SK-N-SH treated with all-trans-retinoic acid at 6 μM for 48 hours (cell line): Measurements from ENCODE around the gene C1QTNF12.

Source experiments
- ATAC-seq: fragments of 200-7000 bp; cut with Tn5 transposase; 3 replicates; pipeline ENCODE4 v1.9.1; 2020; ENCODE audit warnings: mild to moderate bottlenecking, moderate library complexity
- BACH2 ChIP-seq: fragments of 250-450 bp; sonication (Bioruptor Pico); IDR thresholded peaks from 2 replicates; pipeline ENCODE4 v1.9.0; 2021; ENCODE audit warnings: mild to moderate bottlenecking, borderline replicate concordance
- CSDC2 ChIP-seq: fragments of 250-450 bp; sonication (Bioruptor Pico); IDR thresholded peaks from 2 replicates; pipeline ENCODE4 v1.5.0; 2020; ENCODE audit warnings: mild to moderate bottlenecking, moderate library complexity
- CSRNP3 ChIP-seq: fragments of 250-450 bp; sonication (Bioruptor Pico); IDR thresholded peaks from 2 replicates; pipeline ENCODE4 v1.5.1; 2021; ENCODE audit warnings: mild to moderate bottlenecking, moderate library complexity
- ESRRG ChIP-seq: fragments of 250-450 bp; sonication (Bioruptor Pico); IDR thresholded peaks from 2 replicates; pipeline ENCODE4 v1.6.1; 2021; ENCODE audit warnings: mild to moderate bottlenecking
- GLIS3 ChIP-seq: fragments of 250-450 bp; sonication (Bioruptor Pico); IDR thresholded peaks from 2 replicates; pipeline ENCODE4 v1.5.0; 2020; ENCODE audit warnings: mild to moderate bottlenecking, moderate library complexity
- ISL1 ChIP-seq: fragments of 250-450 bp; sonication (Bioruptor Pico); IDR thresholded peaks from 2 replicates; pipeline ENCODE4 v2.1.2; 2022; ENCODE audit warnings: mild to moderate bottlenecking, moderate library complexity
- POU6F1 ChIP-seq: fragments of 250-450 bp; sonication (Bioruptor Pico); IDR thresholded peaks from 2 replicates; pipeline ENCODE4 v1.8.0; 2021; ENCODE audit warnings: low read depth, mild to moderate bottlenecking, moderate library complexity, borderline replicate concordance
- PPARA ChIP-seq: fragments of 250-450 bp; sonication (Bioruptor Pico); IDR thresholded peaks from 2 replicates; pipeline ENCODE4 v1.5.0; 2020; ENCODE audit warnings: mild to moderate bottlenecking, borderline replicate concordance
- RARB ChIP-seq: fragments of 250-450 bp; sonication (Bioruptor Pico); IDR thresholded peaks from 2 replicates; pipeline ENCODE4 v1.8.0; 2021; ENCODE audit warnings: mild to moderate bottlenecking, moderate library complexity
- SNAI2 ChIP-seq: fragments of 250-450 bp; sonication (Bioruptor Pico); IDR thresholded peaks from 2 replicates; pipeline ENCODE4 v1.5.0; 2020; ENCODE audit warnings: mild to moderate bottlenecking, moderate library complexity
- TOX ChIP-seq: fragments of 250-450 bp; sonication (Bioruptor Pico); IDR thresholded peaks from 2 replicates; pipeline ENCODE4 v1.8.0; 2021; ENCODE audit warnings: mild to moderate bottlenecking, moderate library complexity, borderline replicate concordance
- ZC3H10 ChIP-seq: fragments of 250-450 bp; sonication (Bioruptor Pico); IDR thresholded peaks from 2 replicates; pipeline ENCODE4 v1.5.1; 2021; ENCODE audit warnings: mild to moderate bottlenecking, moderate library complexity
- ZFP3 ChIP-seq: fragments of 250-450 bp; sonication (Bioruptor Pico); IDR thresholded peaks from 2 replicates; pipeline ENCODE4 v1.5.0; 2020; ENCODE audit warnings: mild to moderate bottlenecking, moderate library complexity
- ZFP30 ChIP-seq: fragments of 450-650 bp; formaldehyde crosslinking; IDR thresholded peaks from 2 replicates; pipeline ENCODE4 v1.5.0; 2022; ENCODE audit warnings: mild to moderate bottlenecking, moderate library complexity
- ZNF565 ChIP-seq: fragments of 450-650 bp; formaldehyde crosslinking; conservative IDR thresholded peaks from 2 replicates; pipeline ENCODE4 v1.5.0; 2020; ENCODE audit warnings: low read depth, mild to moderate bottlenecking, moderate library complexity
- ZNF8 ChIP-seq: fragments of 450-650 bp; formaldehyde crosslinking; IDR thresholded peaks from 2 replicates; pipeline ENCODE4 v1.5.0; 2020; ENCODE audit warnings: mild to moderate bottlenecking, moderate library complexity
- TF ChIP-seq, protein P1 (sequence below): fragments of 250-450 bp; sonication (Bioruptor Pico); IDR thresholded peaks from 2 replicates; pipeline ENCODE4 v1.5.1; 2020; ENCODE audit warnings: low read depth, mild to moderate bottlenecking, moderate library complexity
- TF ChIP-seq, protein P2 (sequence below): fragments of 250-450 bp; sonication (Bioruptor Pico); IDR thresholded peaks from 2 replicates; pipeline ENCODE4 v1.5.0; 2020; ENCODE audit warnings: mild to moderate bottlenecking, moderate library complexity

The C1QTNF12 gene

GRCh38 chr1:1211541-1212441 is 34.7 kb downstream of the C1QTNF12 start:
- no peak for ATAC-seq
- TF ChIP-seq CSDC2 (CRISPR knock-in tag): no peak
- no peak for TF ChIP-seq BACH2 (CRISPR knock-in tag)
- no peak for TF ChIP-seq ISL1 (CRISPR knock-in tag)
- TF ChIP-seq CSRNP3 (CRISPR knock-in tag): no peak
- no peak for TF ChIP-seq ZNF8
- TF ChIP-seq ZFP3 (CRISPR knock-in tag): no peak
- TF ChIP-seq POU6F1 (CRISPR knock-in tag): no peak
- TF ChIP-seq TOX (CRISPR knock-in tag): no peak
- no peak for TF ChIP-seq RARB (CRISPR knock-in tag)
- no peak for TF ChIP-seq ZNF565 (CRISPR knock-in tag)
- no peak for TF ChIP-seq SNAI2 (CRISPR knock-in tag)
- TF ChIP-seq, protein P1, sequence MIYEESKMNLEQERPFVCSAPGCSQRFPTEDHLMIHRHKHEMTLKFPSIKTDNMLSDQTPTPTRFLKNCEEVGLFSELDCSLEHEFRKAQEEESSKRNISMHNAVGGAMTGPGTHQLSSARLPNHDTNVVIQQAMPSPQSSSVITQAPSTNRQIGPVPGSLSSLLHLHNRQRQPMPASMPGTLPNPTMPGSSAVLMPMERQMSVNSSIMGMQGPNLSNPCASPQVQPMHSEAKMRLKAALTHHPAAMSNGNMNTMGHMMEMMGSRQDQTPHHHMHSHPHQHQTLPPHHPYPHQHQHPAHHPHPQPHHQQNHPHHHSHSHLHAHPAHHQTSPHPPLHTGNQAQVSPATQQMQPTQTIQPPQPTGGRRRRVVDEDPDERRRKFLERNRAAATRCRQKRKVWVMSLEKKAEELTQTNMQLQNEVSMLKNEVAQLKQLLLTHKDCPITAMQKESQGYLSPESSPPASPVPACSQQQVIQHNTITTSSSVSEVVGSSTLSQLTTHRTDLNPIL (CRISPR knock-in tag): no peak
- TF ChIP-seq PPARA (CRISPR knock-in tag): no peak
- TF ChIP-seq GLIS3: no peak
- TF ChIP-seq ZFP30 (CRISPR knock-in tag): no peak

DNA sequence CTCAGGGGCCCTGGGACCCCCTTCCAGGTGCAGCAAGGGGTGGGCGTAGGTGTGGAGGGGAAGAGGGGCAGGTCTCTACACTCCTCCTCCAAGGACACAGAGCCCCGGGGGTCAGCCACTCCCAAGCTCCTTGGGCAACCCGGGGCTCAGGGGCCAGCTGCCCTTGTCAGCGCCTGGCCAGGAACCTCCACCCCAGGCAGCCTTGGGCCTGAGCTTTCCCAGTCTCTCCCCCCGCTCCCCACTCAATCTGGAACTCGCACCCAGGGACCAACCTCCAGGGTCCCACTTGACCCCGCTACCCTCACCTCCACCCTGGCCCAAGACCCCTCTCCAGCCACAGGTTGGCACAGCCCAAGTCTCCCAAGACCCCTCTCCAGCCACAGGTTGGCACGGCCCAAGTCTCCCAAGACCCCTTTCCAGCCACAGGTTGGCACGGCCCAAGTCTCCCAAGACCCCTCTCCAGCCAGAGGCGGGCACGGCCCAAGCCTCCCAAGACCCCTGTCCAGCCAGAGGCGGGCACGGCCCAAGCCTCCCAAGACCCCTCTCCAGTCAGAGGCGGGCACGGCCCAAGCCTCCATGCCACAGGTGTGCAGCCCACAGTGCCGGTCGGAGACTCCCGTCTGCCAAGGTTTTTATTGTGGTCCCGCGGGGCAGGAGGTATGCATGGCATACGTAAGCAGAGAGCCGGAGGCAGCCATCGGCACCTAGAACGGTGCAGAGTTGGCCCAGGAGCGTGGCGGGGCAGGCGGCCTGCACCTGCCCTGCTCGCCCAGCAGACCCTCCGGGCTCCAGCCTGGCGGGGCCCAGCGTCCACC is 35.6 kb downstream of the C1QTNF12 start:
- ATAC-seq: no peak

More for the DNA sequence above, 35.6 kb downstream of the C1QTNF12 start:
- TF ChIP-seq BACH2 (CRISPR knock-in tag): no peak
- no peak for TF ChIP-seq ZFP3 (CRISPR knock-in tag)
- no peak for TF ChIP-seq CSDC2 (CRISPR knock-in tag)
- TF ChIP-seq ZNF8: no peak
- no peak for TF ChIP-seq POU6F1 (CRISPR knock-in tag)
- TF ChIP-seq SNAI2 (CRISPR knock-in tag): no peak
- TF ChIP-seq, protein P2, sequence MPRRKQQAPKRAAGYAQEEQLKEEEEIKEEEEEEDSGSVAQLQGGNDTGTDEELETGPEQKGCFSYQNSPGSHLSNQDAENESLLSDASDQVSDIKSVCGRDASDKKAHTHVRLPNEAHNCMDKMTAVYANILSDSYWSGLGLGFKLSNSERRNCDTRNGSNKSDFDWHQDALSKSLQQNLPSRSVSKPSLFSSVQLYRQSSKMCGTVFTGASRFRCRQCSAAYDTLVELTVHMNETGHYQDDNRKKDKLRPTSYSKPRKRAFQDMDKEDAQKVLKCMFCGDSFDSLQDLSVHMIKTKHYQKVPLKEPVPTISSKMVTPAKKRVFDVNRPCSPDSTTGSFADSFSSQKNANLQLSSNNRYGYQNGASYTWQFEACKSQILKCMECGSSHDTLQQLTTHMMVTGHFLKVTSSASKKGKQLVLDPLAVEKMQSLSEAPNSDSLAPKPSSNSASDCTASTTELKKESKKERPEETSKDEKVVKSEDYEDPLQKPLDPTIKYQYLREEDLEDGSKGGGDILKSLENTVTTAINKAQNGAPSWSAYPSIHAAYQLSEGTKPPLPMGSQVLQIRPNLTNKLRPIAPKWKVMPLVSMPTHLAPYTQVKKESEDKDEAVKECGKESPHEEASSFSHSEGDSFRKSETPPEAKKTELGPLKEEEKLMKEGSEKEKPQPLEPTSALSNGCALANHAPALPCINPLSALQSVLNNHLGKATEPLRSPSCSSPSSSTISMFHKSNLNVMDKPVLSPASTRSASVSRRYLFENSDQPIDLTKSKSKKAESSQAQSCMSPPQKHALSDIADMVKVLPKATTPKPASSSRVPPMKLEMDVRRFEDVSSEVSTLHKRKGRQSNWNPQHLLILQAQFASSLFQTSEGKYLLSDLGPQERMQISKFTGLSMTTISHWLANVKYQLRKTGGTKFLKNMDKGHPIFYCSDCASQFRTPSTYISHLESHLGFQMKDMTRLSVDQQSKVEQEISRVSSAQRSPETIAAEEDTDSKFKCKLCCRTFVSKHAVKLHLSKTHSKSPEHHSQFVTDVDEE (CRISPR knock-in tag): no peak
- no peak for TF ChIP-seq ESRRG (CRISPR knock-in tag)
- no peak for TF ChIP-seq GLIS3
- TF ChIP-seq ZC3H10: no peak
- TF ChIP-seq TOX (CRISPR knock-in tag): no peak
- TF ChIP-seq PPARA (CRISPR knock-in tag): no peak
- no peak for TF ChIP-seq ISL1 (CRISPR knock-in tag)
